Eye (tissue), 1 donor: Measurements from ENCODE around the gene P2RY8.
"Not testable (repeated sequence)": the region's sequence is repeated elsewhere in the genome, so short reads cannot be mapped to it uniquely, and the experiment has no call there.

Experiments
- DNase-seq: peaks from one replicate; pipeline ENCODE4 v3.0.0-alpha.2; 2015

P2RY8 gene

GRCh38 chrX:1542994-1543725 is 6.2 kb upstream of the P2RY8 start:
- no peak for DNase-seq

GRCh38 chrX:1539146-1539545 is 2.2 kb upstream of the P2RY8 start:
- DNase-seq, result not testable (repeated sequence)

- not testable (repeated sequence) for DNase-seq
Measured at GRCh38 chrX:1537716-1538090, 718 bp upstream of the P2RY8 start.

- DNase-seq, result no peak
Measured at GRCh38 chrX:1536712-1537030, 314 bp downstream of the P2RY8 start.

GRCh38 chrX:1535241-1536041 is 1.5 kb downstream of the P2RY8 start:
- DNase-seq, result no peak

GRCh38 chrX:1534301-1535168 is 2.5 kb downstream of the P2RY8 start:
- DNase-seq, result no peak

- DNase-seq, result no peak
Measured at GRCh38 chrX:1533058-1533457, 3.9 kb downstream of the P2RY8 start.

- DNase-seq, result no peak
Measured at GRCh38 chrX:1531096-1531890, 5.7 kb downstream of the P2RY8 start.

- no peak for DNase-seq
Measured at GRCh38 chrX:1529756-1530155, 7.2 kb downstream of the P2RY8 start.

- no peak for DNase-seq
Measured at GRCh38 chrX:1529328-1529727, 7.7 kb downstream of the P2RY8 start.

- no peak for DNase-seq
Measured at GRCh38 chrX:1528884-1529203, 8.1 kb downstream of the P2RY8 start.

GRCh38 chrX:1528186-1528883 is 8.7 kb downstream of the P2RY8 start:
- DNase-seq, result no peak

- DNase-seq, result no peak
Measured at GRCh38 chrX:1527457-1527856, 9.5 kb downstream of the P2RY8 start.

GRCh38 chrX:1526565-1526964 is 10.4 kb downstream of the P2RY8 start:
- DNase-seq, result no peak

GRCh38 chrX:1525583-1526355 is 11.2 kb downstream of the P2RY8 start:
- no peak for DNase-seq

GRCh38 chrX:1524874-1525582 is 12.0 kb downstream of the P2RY8 start:
- DNase-seq, result no peak

- not testable (repeated sequence) for DNase-seq
Measured at GRCh38 chrX:1522905-1523304, 14.1 kb downstream of the P2RY8 start.

GRCh38 chrX:1521459-1521956 is 15.5 kb downstream of the P2RY8 start:
- DNase-seq, result no peak

GRCh38 chrX:1520350-1520749 is 16.6 kb downstream of the P2RY8 start:
- DNase-seq, result no peak

GRCh38 chrX:1519022-1519497 is 17.9 kb downstream of the P2RY8 start:
- no peak for DNase-seq
